LoVo (cell line): ENCODE results near the gene NAV1.

Source experiments
- DNase-seq: peaks from one replicate; pipeline ENCODE4 v3.0.0-alpha.2; 2016; ENCODE audit warnings: low spot score

The NAV1 gene

GRCh38 chr1:201503397-201504176 is 35.3 kb upstream of the NAV1 start:
- no peak for DNase-seq

DNA sequence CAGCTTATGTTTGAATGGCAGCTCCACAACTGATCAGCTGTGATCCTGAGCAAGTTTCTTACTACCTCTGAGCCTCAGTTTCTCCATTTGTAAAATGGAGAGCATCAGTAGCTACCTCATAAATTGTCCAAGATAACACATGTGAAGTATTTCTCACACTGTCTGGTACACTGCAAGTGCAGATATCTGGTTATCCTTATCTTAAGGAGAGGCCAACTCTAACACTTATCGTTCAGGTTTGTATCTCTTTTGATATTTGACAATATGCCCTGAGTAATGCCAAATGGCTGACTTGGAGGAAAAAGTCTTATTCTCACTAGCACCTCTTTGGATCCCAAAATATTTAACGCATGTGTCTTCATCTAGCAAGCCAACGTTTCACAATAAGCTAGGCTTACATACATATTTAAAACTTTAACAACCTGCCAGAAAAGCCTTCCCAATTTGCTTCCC is 34.7 kb upstream of the NAV1 start:
- DNase-seq = no peak

DNA sequence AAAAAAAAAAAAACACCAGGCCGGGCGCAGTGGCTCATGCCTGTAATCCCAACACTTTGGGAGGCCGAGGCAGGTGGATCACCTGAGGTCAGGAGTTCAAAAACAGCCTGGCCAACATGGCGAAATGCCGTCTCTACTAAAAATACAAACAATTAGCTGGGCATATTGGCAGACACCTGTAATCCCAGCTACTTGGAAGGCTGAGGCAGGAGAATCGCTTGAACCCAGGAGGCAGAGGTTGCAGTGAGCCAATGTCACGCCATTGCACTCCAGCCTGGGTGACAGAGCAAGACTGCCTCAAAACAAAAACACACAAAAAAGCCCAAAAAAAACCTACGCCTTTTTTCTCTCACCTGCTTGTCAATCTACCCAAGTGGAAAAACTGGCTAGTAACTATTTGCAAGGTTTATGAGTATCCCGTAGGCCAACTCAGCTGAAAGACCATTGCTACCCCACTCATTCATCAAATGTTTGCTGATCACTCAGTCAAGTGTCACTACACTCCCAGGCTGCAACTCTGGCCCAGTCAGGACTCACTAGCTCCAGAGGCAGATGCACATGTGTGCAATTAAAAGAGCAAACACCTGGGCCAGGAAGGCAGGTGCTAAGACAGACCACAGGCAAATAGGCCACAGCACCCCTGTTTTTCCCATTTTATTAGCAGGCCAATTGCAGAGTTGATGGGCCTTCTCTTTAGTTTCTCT is 34.0 kb upstream of the NAV1 start:
- no peak for DNase-seq

DNA sequence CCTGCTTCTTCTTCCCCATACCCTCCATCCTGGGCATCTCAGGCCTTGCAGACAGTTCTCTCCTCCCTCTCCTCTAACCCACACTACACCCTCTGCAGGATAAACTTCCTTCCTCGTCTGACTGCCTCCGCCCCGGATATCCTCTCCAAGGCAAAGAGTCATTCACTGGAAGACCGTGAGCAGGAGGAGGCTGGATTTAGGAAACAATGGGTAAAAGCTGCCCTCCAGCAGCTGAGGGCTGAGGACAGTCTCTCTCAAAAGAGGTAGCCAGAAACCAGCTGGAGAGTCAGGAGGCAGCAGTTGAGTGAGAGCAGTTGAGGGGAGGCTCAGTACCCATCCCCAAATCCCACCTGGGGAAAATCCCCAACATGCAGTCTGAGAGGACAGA is 33.4 kb upstream of the NAV1 start:
- no peak for DNase-seq

GRCh38 chr1:201506092-201506491 is 32.8 kb upstream of the NAV1 start:
- no peak for DNase-seq

DNA sequence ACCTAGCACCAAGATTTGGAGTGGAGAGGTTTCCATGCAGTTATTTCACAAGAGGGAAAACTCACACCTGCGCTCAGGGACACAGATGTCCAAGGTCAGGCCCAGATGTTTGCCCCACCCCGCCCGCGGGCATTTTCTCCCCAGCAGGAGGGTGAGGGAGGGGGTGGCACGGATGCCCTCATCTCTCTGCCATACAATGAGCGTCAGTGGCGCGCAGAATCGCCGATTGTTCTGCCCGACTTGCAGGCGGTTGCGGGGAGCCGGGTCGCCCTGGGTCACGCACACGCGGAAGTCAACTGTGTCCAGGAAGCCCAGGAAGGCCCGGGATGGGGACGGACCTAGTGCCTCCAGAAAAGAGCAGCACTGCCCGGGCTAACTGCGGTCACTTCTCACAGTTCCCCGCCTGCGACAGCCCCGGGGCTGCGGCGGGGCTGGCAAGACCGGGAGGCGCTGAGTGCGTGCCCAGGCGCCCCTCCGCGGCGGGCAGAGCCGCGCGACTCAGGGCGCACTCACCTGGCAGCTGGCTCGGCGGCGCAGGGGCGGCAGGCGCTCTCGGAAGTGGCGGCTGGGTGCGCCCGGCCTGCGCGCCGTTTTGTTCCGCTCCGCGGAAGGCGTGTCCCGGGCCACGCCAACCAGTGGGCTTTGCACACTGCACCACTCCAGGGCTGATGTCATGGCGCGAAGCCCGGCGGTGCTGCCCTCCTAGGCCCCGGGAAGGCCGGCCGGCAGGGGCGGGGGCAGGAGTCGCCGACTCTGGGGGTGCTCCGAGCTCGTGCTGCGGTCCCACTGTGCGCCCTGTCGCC is 32.2 kb upstream of the NAV1 start, which contains the start of gene CSRP1:
CSRP1 (minus strand) TSS at position 567 of the 803 bp plus-strand sequence. CDS start 10,820 bp downstream, outside the sequence.
- peak; percentile 86 for DNase-seq

GRCh38 chr1:201507360-201507675 is 31.6 kb upstream of the NAV1 start:
- DNase-seq = no peak

GRCh38 chr1:201508809-201509208 is 30.1 kb upstream of the NAV1 start:
- no peak for DNase-seq

DNA sequence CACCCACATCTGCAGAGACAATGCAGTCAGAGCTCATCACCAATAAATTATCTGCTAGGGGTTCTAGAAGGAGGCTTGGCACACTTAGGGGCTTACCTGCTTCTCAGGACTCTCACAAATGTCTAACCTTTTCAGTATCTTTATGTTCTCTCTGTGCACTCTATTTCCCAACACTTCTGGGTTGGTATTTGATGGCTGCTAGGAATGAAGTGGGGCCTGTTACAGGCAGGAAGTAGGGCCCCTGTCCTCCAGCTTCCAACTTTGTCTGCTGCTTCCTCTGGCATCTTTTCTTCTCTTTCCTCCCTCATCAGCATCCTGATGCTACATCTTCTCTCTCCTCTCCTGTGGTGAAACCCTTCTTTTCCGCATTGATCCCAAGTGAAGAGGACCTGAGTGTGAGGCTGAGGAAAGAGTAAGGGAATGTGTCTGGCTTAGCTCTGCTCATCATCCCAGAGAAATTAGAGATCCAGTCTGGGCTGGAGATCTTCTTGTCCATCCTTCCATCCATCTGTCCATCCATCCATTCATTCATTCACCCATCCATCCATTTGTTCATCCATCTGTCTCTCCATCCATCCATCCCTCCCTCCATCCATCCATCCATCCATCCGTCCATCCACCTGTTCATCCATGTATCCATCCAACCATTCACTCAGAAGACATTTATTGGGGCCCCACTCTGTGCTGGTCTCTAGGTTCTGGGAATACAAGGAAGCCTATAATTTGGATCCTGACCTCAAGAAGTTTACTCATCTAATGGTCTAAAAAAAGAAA is 29.1 kb upstream of the NAV1 start:
- DNase-seq = no peak

DNA sequence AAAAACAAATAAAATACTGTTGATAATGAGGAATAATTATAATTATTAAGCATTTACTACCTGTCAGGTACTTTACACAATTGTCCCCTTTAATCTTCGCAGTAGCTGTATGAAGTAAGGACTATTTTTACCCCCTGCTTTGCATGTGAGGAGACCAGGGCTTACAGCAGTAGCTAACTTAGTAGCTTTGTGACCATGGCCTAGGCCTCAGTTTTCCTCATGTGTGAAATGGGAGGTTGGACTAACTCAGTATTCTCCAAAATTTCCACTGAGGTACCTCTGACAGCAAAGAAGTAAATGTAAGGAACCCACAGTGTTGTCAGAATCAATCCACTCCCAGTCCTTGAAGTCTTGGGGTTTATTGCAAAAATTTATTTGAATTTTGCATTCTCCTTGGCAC is 28.2 kb upstream of the NAV1 start:
- no peak for DNase-seq

DNA sequence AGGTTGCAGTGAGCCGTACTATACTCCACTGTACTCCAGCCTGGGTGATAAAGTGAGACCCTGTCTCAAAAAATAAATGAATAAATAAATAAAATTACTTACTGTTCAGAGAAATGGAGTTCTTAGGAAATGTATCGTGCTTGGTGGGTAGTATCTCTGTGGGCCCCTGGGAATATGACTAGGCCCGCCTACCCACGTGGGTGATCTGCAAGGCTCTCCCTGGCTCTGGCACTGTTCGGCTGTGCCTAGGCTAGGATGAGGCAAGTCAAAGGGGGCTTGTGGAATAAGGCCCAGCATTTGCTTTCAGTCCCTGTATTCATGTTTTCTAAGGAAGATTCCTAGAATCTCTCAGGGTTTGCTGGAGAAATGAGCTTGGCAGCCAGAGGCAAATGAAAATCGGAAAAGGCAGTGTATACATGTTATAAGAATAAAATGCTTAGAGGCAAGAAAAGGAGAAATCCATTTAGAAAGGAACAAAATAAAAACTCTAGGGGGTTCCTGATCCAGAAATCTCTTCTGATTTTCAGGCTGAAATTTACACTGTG is 27.5 kb upstream of the NAV1 start:
- no peak for DNase-seq

DNA sequence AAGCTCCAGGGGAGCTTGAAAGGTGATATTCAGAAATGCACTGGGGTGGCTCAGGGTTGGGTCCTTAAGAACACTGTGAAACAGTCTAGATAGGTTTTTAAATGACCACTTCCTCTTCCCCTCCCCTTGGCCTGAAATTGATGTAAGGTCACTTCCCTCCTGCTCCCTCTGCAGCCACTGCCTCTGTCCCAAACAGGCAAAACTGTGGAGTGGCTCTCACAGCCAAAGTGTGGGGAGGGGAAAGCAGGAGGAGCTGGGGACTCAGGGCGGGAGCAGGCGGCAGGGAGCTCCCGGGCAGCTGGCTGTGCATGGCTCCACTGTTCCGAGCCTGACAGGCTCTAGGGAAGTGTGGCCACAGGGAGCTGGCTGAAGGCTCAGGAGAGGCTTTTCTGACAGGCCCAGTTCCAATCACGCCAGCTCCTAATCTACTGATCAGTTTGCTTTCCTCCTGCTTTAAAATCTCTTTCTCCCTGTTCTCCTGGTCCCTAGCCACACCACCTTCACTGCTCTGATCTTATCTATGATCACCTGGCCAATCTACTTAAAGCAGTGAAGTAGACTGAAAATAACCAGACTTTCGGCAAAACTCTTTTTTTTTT is 26.9 kb upstream of the NAV1 start:
- no peak for DNase-seq

DNA sequence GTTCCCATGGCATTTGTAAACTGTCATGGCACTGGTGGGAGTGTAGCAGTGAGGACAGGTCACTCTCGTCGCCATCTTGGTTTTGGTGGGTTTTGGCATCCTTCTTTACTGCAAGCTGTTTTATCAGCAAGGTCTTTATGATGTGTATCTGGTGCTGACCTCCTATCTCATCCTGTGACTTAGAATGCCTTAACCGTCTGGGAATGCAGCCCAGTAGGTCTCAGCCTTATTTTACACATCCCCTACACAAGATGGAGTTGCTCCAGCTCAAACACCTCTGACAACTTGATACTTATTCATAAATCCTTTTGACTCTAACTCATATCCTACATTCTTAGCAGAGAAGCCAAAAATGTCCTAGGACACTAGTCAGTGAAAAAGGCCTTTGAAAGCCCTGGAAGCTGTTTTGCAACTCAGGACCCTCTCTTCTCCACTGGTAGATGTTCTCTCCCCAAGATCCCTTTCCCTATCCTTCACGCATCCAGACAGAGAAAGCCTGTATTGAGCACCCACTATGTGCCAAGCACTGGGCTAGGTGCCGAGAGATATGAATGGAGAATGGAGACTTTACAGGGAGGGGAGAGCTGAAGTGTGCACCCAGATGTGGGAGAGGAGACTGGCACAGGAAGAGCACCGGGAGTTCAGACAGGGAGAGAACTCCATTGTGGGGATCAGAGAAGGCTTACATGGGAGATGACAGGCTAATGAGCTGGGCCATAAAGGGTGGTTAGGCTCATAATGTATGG is 25.3 kb upstream of the NAV1 start:
- DNase-seq = no peak

DNA sequence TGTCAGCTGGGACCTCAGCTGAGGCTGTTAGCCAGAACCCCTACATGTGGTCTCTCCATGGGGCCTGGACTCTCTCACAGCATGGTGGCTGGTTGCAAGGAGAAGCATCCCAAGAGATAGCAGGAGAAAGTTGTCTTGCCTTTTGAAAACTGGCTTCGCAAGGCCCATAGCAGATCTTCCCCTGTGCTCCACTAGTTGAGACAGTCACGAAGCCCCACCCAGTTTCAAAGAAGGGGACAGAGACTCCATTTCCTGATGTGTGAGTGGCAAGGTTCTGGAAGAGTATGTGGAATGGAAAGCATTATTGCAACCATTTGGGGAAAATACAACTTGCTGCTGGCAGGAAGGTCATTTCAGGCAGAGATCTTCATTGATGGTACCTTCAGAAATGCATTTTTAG is 24.5 kb upstream of the NAV1 start:
- no peak for DNase-seq

- DNase-seq = no peak
These were observed 23.7 kb upstream of the NAV1 start for GRCh38 chr1:201515062-201515750.

DNA sequence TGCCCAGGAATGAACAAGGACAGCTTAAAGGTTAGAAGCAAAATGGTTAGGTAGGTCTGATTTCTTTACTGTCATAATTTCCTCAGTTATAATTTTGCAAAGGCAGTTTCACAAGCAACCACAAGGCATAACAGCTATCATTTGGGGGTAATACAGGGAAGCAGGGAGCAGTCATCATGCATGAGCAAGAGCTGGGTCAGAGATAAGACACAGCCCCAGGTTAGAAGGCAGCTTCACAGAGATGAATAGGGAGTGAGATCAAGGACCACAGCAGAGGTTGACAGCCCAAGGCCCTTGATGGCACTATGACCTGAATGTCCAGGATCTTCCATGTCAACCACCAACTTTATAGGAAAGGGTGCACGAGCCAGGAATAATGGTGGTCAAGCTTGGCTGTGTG is 23.0 kb upstream of the NAV1 start:
- DNase-seq = no peak

DNA sequence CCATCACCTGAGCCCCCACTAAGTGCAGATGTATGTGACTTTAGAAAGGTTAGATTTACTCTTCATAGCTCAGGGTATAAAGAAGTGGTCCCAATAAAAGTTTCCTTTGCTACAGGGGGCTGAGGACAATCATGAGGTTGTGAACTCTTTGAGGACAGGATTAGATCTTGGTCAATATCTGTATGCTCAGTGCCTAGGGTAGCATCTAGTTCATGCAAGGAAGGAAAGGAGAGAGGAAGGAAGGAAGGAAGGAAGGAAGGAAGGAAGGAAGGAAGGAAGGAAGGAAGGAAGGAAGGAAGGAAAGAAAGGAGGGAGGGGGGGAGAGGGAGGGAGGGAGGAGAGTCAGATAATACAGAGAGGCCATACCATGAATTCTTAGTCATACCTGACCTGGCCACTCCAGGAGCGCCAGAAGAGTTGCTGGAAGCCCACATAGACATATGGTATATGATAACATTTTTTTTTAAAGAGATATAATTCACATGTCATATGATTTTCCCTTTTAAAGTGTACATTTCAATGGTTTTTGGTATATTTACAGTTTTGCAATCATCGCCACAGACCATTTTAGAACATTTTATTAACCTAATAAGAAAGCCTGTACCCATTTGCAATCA is 22.3 kb upstream of the NAV1 start:
- DNase-seq = no peak

DNA sequence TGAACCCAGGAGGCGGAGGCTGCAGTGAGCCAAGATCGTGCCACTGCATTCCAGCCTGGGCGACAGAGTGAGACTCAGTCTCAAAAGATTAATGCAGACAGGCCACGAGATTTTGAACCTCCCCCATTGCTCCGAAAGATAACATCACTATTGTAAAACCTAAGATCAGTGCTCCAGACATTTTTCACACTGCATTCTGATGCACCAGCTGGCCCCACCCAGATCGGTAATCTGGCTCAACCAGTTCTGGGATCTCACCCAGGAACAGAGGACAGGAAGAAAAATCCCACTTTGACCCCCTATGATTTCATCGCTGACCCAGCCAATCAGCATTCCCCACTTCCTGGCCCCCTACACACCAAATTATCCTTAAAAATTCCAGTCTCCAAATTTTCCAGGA is 21.3 kb upstream of the NAV1 start:
- DNase-seq = peak; percentile 49

DNA sequence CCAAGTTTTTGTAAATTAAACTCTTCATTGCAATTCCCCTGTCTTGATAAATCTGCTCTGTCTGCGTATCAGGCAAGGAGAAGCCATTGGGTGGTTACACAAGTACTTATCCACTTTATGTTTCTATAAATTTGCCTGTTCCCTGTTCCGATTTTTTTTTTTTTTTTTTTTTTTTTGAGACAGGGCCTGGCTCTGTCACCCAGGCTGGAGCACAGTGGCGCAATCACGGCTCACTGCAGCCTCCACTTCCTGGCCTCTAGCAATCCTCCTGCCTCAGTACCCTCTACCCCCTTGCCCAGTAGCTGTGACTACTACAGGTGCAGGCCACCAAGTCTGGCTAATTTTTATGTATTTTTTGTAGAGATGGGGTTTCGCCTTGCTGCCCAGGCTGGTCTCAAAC is 20.9 kb upstream of the NAV1 start:
- no peak for DNase-seq
